ENCODE results near the gene NELL2.

The NELL2 gene

DNA sequence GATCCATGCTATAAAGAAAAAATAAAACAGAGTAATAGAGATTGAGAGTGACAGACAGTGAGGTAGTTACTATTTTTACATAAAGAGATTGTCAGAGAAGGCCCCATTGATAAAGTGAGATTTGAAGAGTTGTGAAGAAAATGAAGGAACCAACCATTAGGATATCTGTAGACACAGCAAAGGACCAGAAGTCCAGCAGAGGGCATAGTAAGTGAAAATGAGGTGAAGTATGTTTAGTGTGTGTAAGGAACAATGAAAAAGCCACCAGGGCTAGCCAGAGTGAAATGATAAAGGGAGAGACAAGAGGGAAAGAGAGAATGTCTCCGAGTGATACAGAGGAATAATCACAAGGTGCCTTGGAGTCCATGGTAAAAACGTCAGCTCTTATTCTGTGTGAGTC, 411.0 kb downstream of the NELL2 start:
- WGBS, 2 donors (ENCODE audit: extremely low coverage in 2 of 2, insufficient read length in 2 of 2, insufficient replicate concordance in 1 of 2) = no CpG with 5 or more reads among the region's 2 CpGs
- Histone ChIP-seq H2BK15ac (ENCODE audit: low read length) (no peak overlapping the region), H3K18ac (ENCODE audit: low read length) (no peak overlapping the region), H3K4me1 (ENCODE audit: control insufficient read depth in 2 of 2, insufficient read depth in 1 of 2, low read depth in 1 of 2, low read length in 2 of 2) (peaks cover 3 to 12% of the 10 kb centered on the region in 2 donors), H3K36me3 (replicated peaks in 1 of 2; ENCODE audit: control insufficient read depth in 2 of 2, insufficient read depth in 2 of 2, low read length in 2 of 2) (no peaks in the 10 kb centered on the region), H2AK5ac (ENCODE audit: low read depth, low read length) (no peak overlapping the region), H3K23ac (ENCODE audit: low read depth, low read length, poor library complexity) (no peak overlapping the region), H3K27me3 (ENCODE audit: control insufficient read depth in 3 of 3, insufficient read depth in 3 of 3, low read depth in 1 of 3, low read length in 3 of 3) (no peaks in the 10 kb centered on the region), H3K9ac (ENCODE audit: low read depth, low read length, poor library complexity) (no peak overlapping the region), H3K9me3 (replicated peaks in 1 of 2; ENCODE audit: control insufficient read depth in 2 of 2, insufficient read depth in 1 of 2, low read depth in 1 of 2, low read length in 2 of 2) (peaks cover 3 to 6% of the 10 kb centered on the region in 2 donors), H4K8ac (ENCODE audit: low read depth, low read length) (no peak overlapping the region), H4K91ac (ENCODE audit: low read depth, low read length, poor library complexity) (no peak overlapping the region), H3K4me3 (ENCODE audit: low read length in 2 of 2) (no peak overlapping the region), H3K4me2 (ENCODE audit: insufficient read depth, low read length, poor library complexity, severe bottlenecking) (no peak overlapping the region), H2BK12ac (ENCODE audit: low read length) (no peak overlapping the region), H3K4ac (ENCODE audit: low read length) (no peak overlapping the region), H3K27ac (replicated peaks; ENCODE audit: low read length) (no peak overlapping the region), H3K14ac (ENCODE audit: low read length) (no peak overlapping the region), H2BK5ac (ENCODE audit: low read length) (no peak overlapping the region), H3K79me1 (ENCODE audit: low read depth, low read length) (no peaks in the 10 kb centered on the region), H2AFZ (ENCODE audit: low read length) (no peak overlapping the region), H2BK120ac (ENCODE audit: low read depth, low read length) (no peak overlapping the region)
- no peak for DNase-seq (ENCODE audit: low spot score)

DNA sequence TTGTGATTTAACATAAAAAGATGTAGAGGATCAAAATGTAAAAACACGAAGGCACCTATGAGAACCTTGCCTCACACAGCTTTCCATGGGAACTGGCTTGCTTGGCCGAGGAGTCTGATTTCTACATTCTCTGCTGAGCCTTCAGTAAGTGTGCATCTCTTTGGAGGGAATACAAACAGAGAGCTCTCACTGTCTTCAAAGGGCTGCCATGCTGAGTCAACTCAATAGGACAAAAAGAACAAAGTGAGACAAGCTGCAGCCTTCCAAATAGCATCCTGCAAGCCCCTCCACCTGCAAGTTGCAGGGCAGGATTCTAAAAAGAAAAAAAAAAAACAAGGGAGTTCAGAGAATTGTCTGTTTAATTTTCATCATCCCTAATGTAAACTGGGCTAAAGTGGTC, 411.9 kb downstream of the NELL2 start:
- Histone ChIP-seq H3K27ac (replicated peaks; ENCODE audit: low read length) (peak overlapping the region; percentile 53), H2BK5ac (ENCODE audit: low read length) (no peak overlapping the region), H3K27me3 (ENCODE audit: control insufficient read depth in 3 of 3, insufficient read depth in 3 of 3, low read depth in 1 of 3, low read length in 3 of 3) (no peaks in the 10 kb centered on the region), H3K4me3 (ENCODE audit: low read length in 2 of 2) (no peak overlapping the region), H2BK120ac (ENCODE audit: low read depth, low read length) (no peak overlapping the region), H3K23ac (ENCODE audit: low read depth, low read length, poor library complexity) (no peak overlapping the region), H4K8ac (ENCODE audit: low read depth, low read length) (no peak overlapping the region), H3K4me1 (ENCODE audit: control insufficient read depth in 2 of 2, insufficient read depth in 1 of 2, low read depth in 1 of 2, low read length in 2 of 2) (peaks cover 3 to 12% of the 10 kb centered on the region in 2 donors), H3K4me2 (ENCODE audit: insufficient read depth, low read length, poor library complexity, severe bottlenecking) (no peak overlapping the region), H3K14ac (ENCODE audit: low read length) (no peak overlapping the region), H2AK5ac (ENCODE audit: low read depth, low read length) (no peak overlapping the region), H3K9ac (ENCODE audit: low read depth, low read length, poor library complexity) (no peak overlapping the region), H2AFZ (ENCODE audit: low read length) (peak overlapping the region; percentile 18), H3K4ac (ENCODE audit: low read length) (no peak overlapping the region), H2BK15ac (ENCODE audit: low read length) (no peak overlapping the region), H3K9me3 (replicated peaks in 1 of 2; ENCODE audit: control insufficient read depth in 2 of 2, insufficient read depth in 1 of 2, low read depth in 1 of 2, low read length in 2 of 2) (peaks cover 3 to 6% of the 10 kb centered on the region in 2 donors), H3K79me1 (ENCODE audit: low read depth, low read length) (no peaks in the 10 kb centered on the region), H2BK12ac (ENCODE audit: low read length) (no peak overlapping the region), H3K18ac (ENCODE audit: low read length) (no peak overlapping the region), H4K91ac (ENCODE audit: low read depth, low read length, poor library complexity) (no peak overlapping the region), H3K36me3 (replicated peaks in 1 of 2; ENCODE audit: control insufficient read depth in 2 of 2, insufficient read depth in 2 of 2, low read length in 2 of 2) (no peaks in the 10 kb centered on the region)
- peak; percentile 50 for DNase-seq (ENCODE audit: low spot score)
- WGBS, 2 donors (ENCODE audit: extremely low coverage in 2 of 2, insufficient read length in 2 of 2, insufficient replicate concordance in 1 of 2) = no CpG with 5 or more reads among the region's 2 CpGs

GRCh38 chr12:44462729-44463128, 413.4 kb downstream of the NELL2 start:
- H2BK5ac ChIP-seq (ENCODE audit: low read length) = no peak overlapping the region
- H3K4me2 ChIP-seq (ENCODE audit: insufficient read depth, low read length, poor library complexity, severe bottlenecking) = no peak overlapping the region
- no peak overlapping the region for H3K23ac ChIP-seq (ENCODE audit: low read depth, low read length, poor library complexity)
- peaks cover 4 to 12% of the 10 kb centered on the region in 2 donors for H3K4me1 ChIP-seq (ENCODE audit: control insufficient read depth in 2 of 2, insufficient read depth in 1 of 2, low read depth in 1 of 2, low read length in 2 of 2)
- DNase-seq (ENCODE audit: low spot score) = no peak
- H3K9me3 ChIP-seq (replicated peaks in 1 of 2; ENCODE audit: control insufficient read depth in 2 of 2, insufficient read depth in 1 of 2, low read depth in 1 of 2, low read length in 2 of 2) = peaks cover 3 to 6% of the 10 kb centered on the region in 2 donors
- no peaks in the 10 kb centered on the region for H3K36me3 ChIP-seq (replicated peaks in 1 of 2; ENCODE audit: control insufficient read depth in 2 of 2, insufficient read depth in 2 of 2, low read length in 2 of 2)
- no peak overlapping the region for H4K91ac ChIP-seq (ENCODE audit: low read depth, low read length, poor library complexity)
- H3K14ac ChIP-seq (ENCODE audit: low read length) = no peak overlapping the region
- no peak overlapping the region for H2BK15ac ChIP-seq (ENCODE audit: low read length)
- H3K4me3 ChIP-seq (ENCODE audit: low read length in 2 of 2) = no peak overlapping the region
- no peaks in the 10 kb centered on the region for H3K79me1 ChIP-seq (ENCODE audit: low read depth, low read length)
- H2BK12ac ChIP-seq (ENCODE audit: low read length) = no peak overlapping the region
- no peak overlapping the region for H3K4ac ChIP-seq (ENCODE audit: low read length)
- no peak overlapping the region for H2BK120ac ChIP-seq (ENCODE audit: low read depth, low read length)
- no peak overlapping the region for H2AK5ac ChIP-seq (ENCODE audit: low read depth, low read length)
- H4K8ac ChIP-seq (ENCODE audit: low read depth, low read length) = no peak overlapping the region
- H3K9ac ChIP-seq (ENCODE audit: low read depth, low read length, poor library complexity) = no peak overlapping the region
- H2AFZ ChIP-seq (ENCODE audit: low read length) = no peak overlapping the region
- no peaks in the 10 kb centered on the region for H3K27me3 ChIP-seq (ENCODE audit: control insufficient read depth in 3 of 3, insufficient read depth in 3 of 3, low read depth in 1 of 3, low read length in 3 of 3)
- H3K18ac ChIP-seq (ENCODE audit: low read length) = no peak overlapping the region
- no peak overlapping the region for H3K27ac ChIP-seq (replicated peaks; ENCODE audit: low read length)

DNA sequence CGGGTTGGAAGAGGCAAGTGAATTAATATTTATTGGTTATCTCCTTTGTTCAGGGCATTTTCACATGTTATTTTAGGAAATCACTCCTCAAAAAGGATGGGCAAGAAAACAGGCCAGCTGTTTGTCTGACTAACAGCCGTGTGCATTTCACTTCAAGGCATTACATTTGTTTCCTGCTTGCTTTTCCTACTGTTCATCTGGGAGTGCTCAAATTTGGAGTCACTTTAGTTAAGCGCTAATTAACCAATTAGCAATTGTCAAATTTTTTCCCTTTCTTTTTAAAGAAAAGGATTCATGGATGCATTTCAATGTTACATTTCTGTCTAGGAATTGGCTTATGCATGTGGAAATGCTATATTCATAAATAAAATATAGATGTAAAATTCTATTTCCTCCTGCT, 415.9 kb downstream of the NELL2 start:
- no peak overlapping the region for H3K9ac ChIP-seq (ENCODE audit: low read depth, low read length, poor library complexity)
- no peaks in the 10 kb centered on the region for H3K36me3 ChIP-seq (replicated peaks in 1 of 2; ENCODE audit: control insufficient read depth in 2 of 2, insufficient read depth in 2 of 2, low read length in 2 of 2)
- WGBS, 2 donors (ENCODE audit: extremely low coverage in 2 of 2, insufficient read length in 2 of 2, insufficient replicate concordance in 1 of 2) = no CpG with 5 or more reads among the region's 3 CpGs
- no peak overlapping the region for H3K18ac ChIP-seq (ENCODE audit: low read length)
- H2AK5ac ChIP-seq (ENCODE audit: low read depth, low read length) = no peak overlapping the region
- no peak overlapping the region for H3K14ac ChIP-seq (ENCODE audit: low read length)
- no peaks in the 10 kb centered on the region for H3K79me1 ChIP-seq (ENCODE audit: low read depth, low read length)
- no peak overlapping the region for H2BK120ac ChIP-seq (ENCODE audit: low read depth, low read length)
- no peak overlapping the region for H3K4ac ChIP-seq (ENCODE audit: low read length)
- no peak overlapping the region for H2BK15ac ChIP-seq (ENCODE audit: low read length)
- H4K91ac ChIP-seq (ENCODE audit: low read depth, low read length, poor library complexity) = no peak overlapping the region
- no peak overlapping the region for H3K4me3 ChIP-seq (ENCODE audit: low read length in 2 of 2)
- H3K27ac ChIP-seq (replicated peaks; ENCODE audit: low read length) = no peak overlapping the region
- H3K4me2 ChIP-seq (ENCODE audit: insufficient read depth, low read length, poor library complexity, severe bottlenecking) = no peak overlapping the region
- H3K4me1 ChIP-seq (ENCODE audit: control insufficient read depth in 2 of 2, insufficient read depth in 1 of 2, low read depth in 1 of 2, low read length in 2 of 2) = peaks cover 10 to 12% of the 10 kb centered on the region in 2 donors
- H2AFZ ChIP-seq (ENCODE audit: low read length) = no peak overlapping the region
- no peak for DNase-seq (ENCODE audit: low spot score)
- H3K27me3 ChIP-seq (ENCODE audit: control insufficient read depth in 3 of 3, insufficient read depth in 3 of 3, low read depth in 1 of 3, low read length in 3 of 3) = no peaks in the 10 kb centered on the region
- H3K9me3 ChIP-seq (replicated peaks in 1 of 2; ENCODE audit: control insufficient read depth in 2 of 2, insufficient read depth in 1 of 2, low read depth in 1 of 2, low read length in 2 of 2) = no peaks in the 10 kb centered on the region
- no peak overlapping the region for H4K8ac ChIP-seq (ENCODE audit: low read depth, low read length)
- no peak overlapping the region for H3K23ac ChIP-seq (ENCODE audit: low read depth, low read length, poor library complexity)
- no peak overlapping the region for H2BK12ac ChIP-seq (ENCODE audit: low read length)
- H2BK5ac ChIP-seq (ENCODE audit: low read length) = no peak overlapping the region
